Epithelial cell of esophagus (primary cell): ENCODE results near the gene NLRC5.
A peak's percentile ranks its signal among the peaks of the same experiment; 100 is the strongest.

Experiments used
- DNase-seq: peaks from one replicate; pipeline ENCODE4 v3.0.0; 2010; ENCODE audit warnings: low read depth
- H3K4me3 ChIP-seq: 2 replicates; pipeline ENCODE4 v1.5.1; 2011; ENCODE audit warnings: mild to moderate bottlenecking, low read length, control low read depth
- CTCF ChIP-seq: IDR thresholded peaks from 2 replicates; pipeline ENCODE4 v1.5.1; 2011; ENCODE audit warnings: low read depth, mild to moderate bottlenecking, low read length, control low read depth, inconsistent platforms; ENCODE audit not compliant: insufficient read depth; ENCODE audit errors: missing control alignments

NLRC5 gene

DNA sequence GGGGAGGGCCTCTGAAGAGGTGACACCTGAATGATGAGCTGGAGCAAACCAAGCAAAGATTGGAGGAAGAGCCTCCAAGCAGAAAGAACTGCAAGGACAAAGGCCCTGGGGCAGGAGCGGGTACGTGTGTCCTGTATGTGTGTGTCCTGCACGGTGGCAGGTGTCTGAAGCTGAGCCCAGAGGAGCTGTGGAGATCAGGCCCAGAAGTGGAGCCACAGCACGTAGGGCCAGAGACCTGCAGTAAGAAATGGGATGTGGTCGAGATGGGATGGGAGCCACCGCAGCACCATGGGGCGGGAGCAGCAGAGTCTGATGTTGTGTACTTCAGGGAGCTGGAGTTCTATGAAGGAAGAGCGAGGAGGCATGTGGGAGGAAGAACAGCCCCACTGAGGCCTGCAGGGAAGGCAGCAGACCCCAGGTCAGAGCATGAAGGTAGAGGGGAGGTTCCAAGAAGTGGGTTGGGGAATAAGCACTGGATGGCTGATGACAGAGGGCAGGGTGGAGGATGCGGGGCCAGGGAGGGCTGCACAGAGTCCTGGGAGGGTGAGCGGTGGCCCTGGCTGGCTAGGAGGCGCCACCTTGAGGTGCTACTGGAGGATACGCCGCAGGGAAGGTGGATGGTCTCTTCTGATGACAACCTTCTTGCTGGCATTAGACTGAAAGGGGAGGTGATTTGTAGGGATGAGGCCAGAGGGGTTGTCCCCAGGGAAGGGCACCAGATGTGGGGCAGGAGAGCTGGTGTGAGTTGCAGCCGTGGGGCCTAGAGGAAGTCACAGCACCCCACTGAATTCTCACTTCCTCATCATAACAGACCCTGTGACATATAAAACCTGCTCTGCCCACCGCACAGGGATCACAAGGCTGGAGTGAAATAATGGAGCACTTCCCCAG, 38.2 kb upstream of the NLRC5 start:
- DNase-seq = peak; percentile 52
- TF ChIP-seq CTCF = peak; percentile 62
- H3K4me3 ChIP-seq = no peak overlapping the region

DNA sequence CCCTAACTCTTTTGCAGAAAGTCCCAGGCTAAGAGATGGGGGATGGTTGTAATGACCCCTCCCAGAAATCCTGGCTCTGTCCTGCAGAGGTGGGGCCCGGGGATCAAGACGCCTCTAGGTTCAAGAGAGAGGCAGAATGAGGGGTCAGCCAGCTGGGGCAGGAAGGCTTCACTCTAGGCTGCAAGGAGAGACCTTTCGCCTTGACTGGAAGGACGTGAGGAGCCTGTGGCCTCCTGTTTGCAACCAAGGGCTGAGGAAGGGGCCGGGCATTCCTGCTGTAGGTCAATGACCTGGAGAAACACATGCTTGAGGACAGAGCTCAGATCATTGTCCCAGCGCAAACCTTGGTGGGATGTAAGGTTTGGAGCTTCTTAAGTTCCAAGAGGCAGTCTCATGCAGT, 36.4 kb upstream of the NLRC5 start:
- no peak for TF ChIP-seq CTCF
- no peak overlapping the region for H3K4me3 ChIP-seq
- DNase-seq = no peak

GRCh38 chr16:56956076-56956475, 33.3 kb upstream of the NLRC5 start:
- no peak for TF ChIP-seq CTCF
- H3K4me3 ChIP-seq = no peak overlapping the region
- no peak for DNase-seq

DNA sequence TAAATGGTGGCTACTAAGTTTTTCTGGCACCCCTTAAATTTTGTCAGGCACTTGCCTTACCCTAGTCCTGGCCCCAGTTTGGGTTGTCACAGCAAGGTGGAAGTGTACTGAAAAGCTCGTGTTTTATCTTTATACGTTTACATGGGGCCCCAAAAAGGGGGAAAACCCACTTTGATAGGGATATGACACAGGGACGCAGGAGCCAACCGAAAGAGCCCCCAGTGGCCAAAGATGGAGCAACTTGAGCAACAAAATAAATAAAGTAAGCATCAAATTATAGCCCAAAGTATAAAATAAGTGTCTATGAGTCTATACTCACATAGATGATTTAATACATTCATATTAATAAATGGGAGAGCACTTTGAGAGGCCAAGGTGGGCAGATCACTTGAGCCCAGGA, 32.6 kb upstream of the NLRC5 start:
- DNase-seq = no peak
- H3K4me3 ChIP-seq = no peak overlapping the region
- TF ChIP-seq CTCF = no peak

DNA sequence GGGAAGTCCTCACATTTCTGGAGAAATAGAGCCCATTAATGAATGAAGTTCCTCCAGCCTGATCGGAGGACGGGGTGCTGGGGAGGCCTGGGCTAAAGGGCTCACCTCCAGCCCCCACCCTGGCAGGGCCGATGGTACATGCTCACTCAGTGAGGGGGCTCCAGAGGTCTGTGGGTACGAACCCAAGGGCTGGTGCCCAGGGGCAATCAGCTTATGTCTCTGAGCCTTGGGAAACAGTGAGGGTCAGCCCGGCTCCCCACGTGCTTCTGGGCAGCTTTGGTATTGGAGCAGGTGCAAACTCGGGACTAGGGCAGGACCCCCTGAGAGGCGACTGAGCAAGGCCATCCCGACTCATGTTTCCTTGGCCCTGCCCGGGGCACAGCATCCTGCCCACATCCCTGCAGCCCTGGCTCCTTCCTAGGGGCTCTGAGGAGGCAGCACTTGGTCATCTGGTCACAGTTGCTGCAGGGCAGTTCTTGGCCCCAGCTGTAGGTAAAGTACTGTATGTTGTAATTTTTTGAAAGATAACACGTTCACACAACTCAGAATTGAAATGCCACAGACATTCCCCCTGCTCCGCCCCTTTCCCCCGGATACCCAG, 28.6 kb upstream of the NLRC5 start:
- TF ChIP-seq CTCF = no peak
- no peak overlapping the region for H3K4me3 ChIP-seq
- no peak for DNase-seq

DNA sequence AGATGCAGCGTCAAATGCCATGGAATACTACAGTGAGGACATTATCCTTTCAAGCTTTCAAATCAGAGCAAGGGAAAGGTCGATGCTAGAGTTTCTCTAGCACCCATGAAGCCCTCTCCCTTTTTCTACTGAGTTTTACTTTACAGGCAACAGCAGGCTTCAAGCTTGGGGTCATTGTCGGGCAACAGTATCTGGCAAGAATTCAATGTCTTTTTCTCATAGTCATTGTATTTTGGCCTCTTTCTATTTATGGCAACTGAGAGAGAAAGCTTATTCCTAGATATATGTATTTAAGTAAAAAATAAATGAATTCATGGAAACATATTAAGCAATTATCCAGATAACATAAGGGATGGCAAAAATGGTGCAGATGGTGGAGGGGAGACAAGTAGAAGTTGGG, 28.0 kb upstream of the NLRC5 start:
- TF ChIP-seq CTCF = no peak
- no peak overlapping the region for H3K4me3 ChIP-seq
- DNase-seq = no peak
